D341Med (cell line): ENCODE measurements around the gene OSBPL8.
"Not testable (repeated sequence)": the region's sequence is repeated elsewhere in the genome, so short reads cannot be mapped to it uniquely, and the experiment has no call there.

Experiments used
- DNase-seq: peaks from one replicate; pipeline ENCODE4 v3.0.0; 2012; ENCODE audit warnings: low spot score

The OSBPL8 gene

GRCh38 chr12:76529226-76529918 is 30.2 kb downstream of the OSBPL8 start:
- no peak for DNase-seq

GRCh38 chr12:76523408-76523807 is 36.2 kb downstream of the OSBPL8 start:
- DNase-seq = no peak

- no peak for DNase-seq
Observed at GRCh38 chr12:76520348-76520747, 39.2 kb downstream of the OSBPL8 start.

GRCh38 chr12:76519538-76519937 is 40.0 kb downstream of the OSBPL8 start:
- DNase-seq = no peak

GRCh38 chr12:76518699-76519098 is 40.9 kb downstream of the OSBPL8 start:
- DNase-seq = no peak

- no peak for DNase-seq
Observed at GRCh38 chr12:76515271-76515670, 44.3 kb downstream of the OSBPL8 start.

GRCh38 chr12:76511116-76511716 is 48.4 kb downstream of the OSBPL8 start:
- not testable (repeated sequence) for DNase-seq

GRCh38 chr12:76508128-76508980 is 51.2 kb downstream of the OSBPL8 start:
- no peak for DNase-seq

- DNase-seq = no peak
Observed at GRCh38 chr12:76506149-76506548, 53.4 kb downstream of the OSBPL8 start.

GRCh38 chr12:76505050-76505449 is 54.5 kb downstream of the OSBPL8 start:
- DNase-seq = no peak

GRCh38 chr12:76504606-76505005 is 55.0 kb downstream of the OSBPL8 start:
- no peak for DNase-seq

GRCh38 chr12:76503957-76504356 is 55.6 kb downstream of the OSBPL8 start:
- DNase-seq = no peak

- no peak for DNase-seq
Observed at GRCh38 chr12:76501390-76501789, 58.2 kb downstream of the OSBPL8 start.

- not testable (repeated sequence) for DNase-seq
Observed at GRCh38 chr12:76499136-76499535, 60.4 kb downstream of the OSBPL8 start.

- no peak for DNase-seq
Observed at GRCh38 chr12:76495556-76495955, 64.0 kb downstream of the OSBPL8 start.

GRCh38 chr12:76491292-76491691 is 68.3 kb downstream of the OSBPL8 start:
- no peak for DNase-seq

GRCh38 chr12:76490763-76491162 is 68.8 kb downstream of the OSBPL8 start:
- no peak for DNase-seq

GRCh38 chr12:76489737-76490136 is 69.8 kb downstream of the OSBPL8 start:
- no peak for DNase-seq

- DNase-seq = no peak
Observed at GRCh38 chr12:76486011-76486410, 73.6 kb downstream of the OSBPL8 start.

- no peak for DNase-seq
Observed at GRCh38 chr12:76480796-76481195, 78.8 kb downstream of the OSBPL8 start.

GRCh38 chr12:76478045-76478444 is 81.5 kb downstream of the OSBPL8 start:
- DNase-seq = no peak

GRCh38 chr12:76472862-76473261 is 86.7 kb downstream of the OSBPL8 start:
- DNase-seq = not testable (repeated sequence)

- DNase-seq = no peak
Observed at GRCh38 chr12:76471579-76471978, 88.0 kb downstream of the OSBPL8 start.
